SK-N-SH treated with all-trans-retinoic acid at 6 μM for 48 hours (cell line): ENCODE measurements around the gene CYTL1.

Experiments
- CSDC2 ChIP-seq: fragments of 250-450 bp; sonication (Bioruptor Pico); IDR thresholded peaks from 2 replicates; pipeline ENCODE4 v1.5.0; 2020; ENCODE audit warnings: mild to moderate bottlenecking, moderate library complexity
- ZNF565 ChIP-seq: fragments of 450-650 bp; formaldehyde crosslinking; conservative IDR thresholded peaks from 2 replicates; pipeline ENCODE4 v1.5.0; 2020; ENCODE audit warnings: low read depth, mild to moderate bottlenecking, moderate library complexity

GRCh38 chr4:4980621-4981230 lies 38.5 kb downstream of the CYTL1 start:
- no peak for TF ChIP-seq ZNF565 (CRISPR knock-in tag)
- TF ChIP-seq CSDC2 (CRISPR knock-in tag): no peak
